ENCODE results near the gene MDFI. TPM values are rescaled to one million over a fixed set of nuclear protein-coding genes. Genes with fewer than 3 reads are reported as not detected.

The MDFI gene
- total RNA-seq, 4 donors from 2014 or later = 14.4 to 80.0 (median 23.4) TPM

GRCh38 chr6:41667195-41667594, 28.9 kb downstream of the MDFI start:
- no peaks in the 10 kb centered on the region for H3K27me3 ChIP-seq
- H3K4me3 ChIP-seq = no peak overlapping the region
- TF ChIP-seq POLR2A (IDR thresholded peaks at IDR 0.05) (no peak), CTCF (IDR thresholded peaks at IDR 0.05) (no peak)
- no peaks in the 10 kb centered on the region for H3K36me3 ChIP-seq
- H3K27ac ChIP-seq = no peak overlapping the region
- no peak for DNase-seq
- intact Hi-C loops (cut with DNase I; ENCODE audit: low total_unique reads) = no loop called here
- H3K9me3 ChIP-seq = no peaks in the 10 kb centered on the region
- no peaks in the 10 kb centered on the region for H3K4me1 ChIP-seq

DNA sequence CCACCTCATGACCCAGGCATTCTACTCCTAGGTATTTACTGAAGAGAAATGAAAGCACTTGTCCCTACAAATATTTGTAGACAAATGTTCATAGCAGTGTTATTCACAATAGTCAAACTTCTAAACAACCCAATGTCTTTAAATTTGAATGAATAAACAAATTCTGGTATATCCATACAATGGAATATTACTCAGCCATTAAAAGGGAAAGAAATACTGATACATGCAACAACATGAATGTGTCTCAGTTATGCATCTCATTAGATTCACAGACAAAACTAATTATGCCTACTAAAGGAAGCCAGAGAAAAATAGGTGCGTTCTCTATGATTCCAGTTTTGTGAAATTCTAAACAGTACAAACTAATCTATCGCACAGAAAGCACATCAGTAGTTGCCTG, 30.7 kb downstream of the MDFI start:
- intact Hi-C loops (cut with DNase I; ENCODE audit: low total_unique reads) = no loop called here
- Histone ChIP-seq H3K27me3 (no peaks in the 10 kb centered on the region), H3K36me3 (no peaks in the 10 kb centered on the region), H3K4me1 (no peaks in the 10 kb centered on the region), H3K4me3 (no peak overlapping the region), H3K9me3 (no peaks in the 10 kb centered on the region), H3K27ac (no peak overlapping the region)
- DNase-seq = no peak
- TF ChIP-seq POLR2A (IDR thresholded peaks at IDR 0.05) = no peak
- no peak for TF ChIP-seq CTCF (IDR thresholded peaks at IDR 0.05)

DNA sequence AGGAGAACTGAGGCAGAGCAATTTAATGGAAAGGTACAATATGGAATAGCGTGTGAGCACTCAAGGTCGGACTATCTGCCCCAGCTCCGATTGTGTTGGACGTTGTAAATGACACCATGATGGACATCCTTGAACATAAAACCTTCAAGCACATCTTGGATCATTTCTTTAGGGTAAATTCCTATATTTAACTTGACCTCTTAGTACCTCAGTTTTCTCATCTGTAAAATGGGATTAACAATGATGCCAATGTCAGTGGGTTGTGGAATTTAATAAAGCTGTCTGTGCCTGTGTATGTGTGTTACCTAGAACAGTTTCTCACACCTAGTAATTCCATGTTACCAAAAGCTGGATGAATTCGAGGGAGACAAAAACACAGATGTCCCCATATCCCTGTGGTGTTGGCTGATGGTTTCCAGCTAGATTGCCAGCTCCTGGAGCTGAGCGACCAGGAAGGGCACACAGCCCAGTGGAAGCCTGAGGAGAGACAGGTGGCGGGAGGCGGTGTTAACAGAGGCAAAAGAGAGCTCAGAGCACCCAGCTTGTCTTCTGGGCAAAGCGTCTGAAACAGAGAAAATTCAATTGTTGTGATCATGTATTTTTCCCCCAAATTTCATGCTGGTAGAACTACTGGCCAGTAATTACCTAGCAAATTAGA, 32.6 kb downstream of the MDFI start:
- intact Hi-C loops (cut with DNase I; ENCODE audit: low total_unique reads) = no loop called here
- Histone ChIP-seq H3K9me3 (no peaks in the 10 kb centered on the region), H3K36me3 (no peaks in the 10 kb centered on the region), H3K4me1 (no peaks in the 10 kb centered on the region), H3K27ac (no peak overlapping the region), H3K27me3 (no peaks in the 10 kb centered on the region), H3K4me3 (no peak overlapping the region)
- TF ChIP-seq POLR2A (IDR thresholded peaks at IDR 0.05) (no peak), CTCF (IDR thresholded peaks at IDR 0.05) (no peak)
- DNase-seq = no peak

- no peaks in the 10 kb centered on the region for H3K27me3 ChIP-seq
- H3K9me3 ChIP-seq = no peaks in the 10 kb centered on the region
- TF ChIP-seq POLR2A (IDR thresholded peaks at IDR 0.05) (no peak), CTCF (IDR thresholded peaks at IDR 0.05) (no peak)
- no peaks in the 10 kb centered on the region for H3K4me1 ChIP-seq
- intact Hi-C loops (cut with DNase I; ENCODE audit: low total_unique reads) = no loop called here
- no peaks in the 10 kb centered on the region for H3K36me3 ChIP-seq
- no peak for DNase-seq
- no peak overlapping the region for H3K27ac ChIP-seq
- no peak overlapping the region for H3K4me3 ChIP-seq
Observed at GRCh38 chr6:41671376-41671775, 33.1 kb downstream of the MDFI start.

GRCh38 chr6:41672016-41672415, 33.7 kb downstream of the MDFI start:
- no peak overlapping the region for H3K4me3 ChIP-seq
- H3K27ac ChIP-seq = no peak overlapping the region
- intact Hi-C loops (cut with DNase I; ENCODE audit: low total_unique reads) = no loop called here
- no peaks in the 10 kb centered on the region for H3K9me3 ChIP-seq
- TF ChIP-seq CTCF (IDR thresholded peaks at IDR 0.05) = no peak
- no peak for TF ChIP-seq POLR2A (IDR thresholded peaks at IDR 0.05)
- H3K27me3 ChIP-seq = no peaks in the 10 kb centered on the region
- H3K4me1 ChIP-seq = no peaks in the 10 kb centered on the region
- no peak for DNase-seq
- H3K36me3 ChIP-seq = no peaks in the 10 kb centered on the region

Data from uterus (tissue), 4 donors.